Kidney (tissue), 14 donors: ENCODE data around the gene APOL5. TPM values are rescaled to one million over a fixed set of nuclear protein-coding genes. Genes with fewer than 3 reads are reported as not detected.

Experiments
- DNase-seq, 5 donors: peaks; one replicate each; pipeline ENCODE4 v3.0.0-alpha.2; 2013 to 2020
- FAIRE-seq: peaks from 2 replicates; lab custom pipeline; 2012; peaks lifted over from hg19 to GRCh38; lab: Jason Lieb, UNC
- H3K27ac ChIP-seq, 2 donors: one replicate each; pipeline ENCODE4 v1.7.0; 2013; ENCODE audit warnings: low read depth in 2 of 2, low read length in 2 of 2, inconsistent platforms in 1 of 2
- H3K27me3 ChIP-seq: one replicate; pipeline ENCODE4 v1.7.1; 2013; ENCODE audit warnings: low read length, inconsistent platforms; ENCODE audit not compliant: control insufficient read depth, insufficient read depth
- H3K36me3 ChIP-seq, 3 donors: one replicate each; pipeline versions ENCODE4 v1.7.0 to v1.7.1; 2013; ENCODE audit warnings: low read length in 3 of 3, control low read depth in 1 of 3, inconsistent platforms in 1 of 3; ENCODE audit not compliant: insufficient read depth in 3 of 3, control insufficient read depth in 2 of 3
- H3K4me1 ChIP-seq, 3 donors: one replicate each; pipeline versions ENCODE4 v1.7.0 to v1.7.1; 2013; ENCODE audit warnings: low read length in 3 of 3, inconsistent platforms in 1 of 3, low read depth in 1 of 3; ENCODE audit not compliant: control insufficient read depth in 2 of 3, insufficient read depth in 2 of 3
- H3K4me3 ChIP-seq, 3 donors: one replicate each; pipeline versions ENCODE4 v1.7.0 to v1.8.1; 2013; ENCODE audit warnings: low read length in 3 of 3, control low read depth in 1 of 3, inconsistent platforms in 1 of 3
- H3K9ac ChIP-seq, 3 donors: one replicate each; pipeline versions ENCODE4 v1.7.0 to v1.7.1; 2013; ENCODE audit warnings: low read length in 3 of 3, control low read depth in 1 of 3, inconsistent platforms in 1 of 3
- H3K9me3 ChIP-seq, 3 donors: one replicate each; pipeline versions ENCODE4 v1.7.0 to v1.7.1; 2013; ENCODE audit warnings: low read length in 3 of 3, control low read depth in 1 of 3, inconsistent platforms in 1 of 3; ENCODE audit not compliant: control insufficient read depth in 2 of 3, insufficient read depth in 1 of 3
- intact Hi-C: fragments of 100-400 bp; cut with DNase I; formaldehyde crosslinking; loops from one replicate; pipeline ENCODE4 v1.11.1; 2022
- polyA plus RNA-seq: library from polyadenylated mRNA; stranded (reverse); fragments of 350-450 nt; fragmentation: Illumina TruSeq; extraction: RNeasy Lipid Tissue Mini Kit (QIAGEN cat#74804); gene quantifications from one replicate; pipeline ENCODE4 v1.2.3, GENCODE V29; 2014; ENCODE audit warnings: low read depth, low replicate concordance; ENCODE audit not compliant: insufficient read depth
- total RNA-seq: library from RNA; stranded (reverse); fragmentation: NEBNext Ultra II Directional; extraction: Animal tissue kit (Norgen Biotek cat#: 25700); gene quantifications from one replicate; pipeline ENCODE4 v1.2.1, GENCODE V29; 2021
- TF ChIP-seq, protein P1 (sequence below): IDR thresholded peaks from 3 replicates; pipeline ENCODE4 v1.5.1; 2012; ENCODE audit warnings: mild to moderate bottlenecking, moderate library complexity, borderline replicate concordance; ENCODE audit not compliant: insufficient read depth; ENCODE audit errors: extremely low read depth
- donor health status: control.
- donor health status: control.
- donor health status: control.
- donor health status: control.
- donor health status: control.
- donor health status: DM: yes; HTN: yes; CAD: no.
- donor health status: Normal renal cell carcinoma (clear cell type).

APOL5 gene
- total and polyA plus RNA-seq, 2 donors from 2014 or later, result not detected

DNA sequence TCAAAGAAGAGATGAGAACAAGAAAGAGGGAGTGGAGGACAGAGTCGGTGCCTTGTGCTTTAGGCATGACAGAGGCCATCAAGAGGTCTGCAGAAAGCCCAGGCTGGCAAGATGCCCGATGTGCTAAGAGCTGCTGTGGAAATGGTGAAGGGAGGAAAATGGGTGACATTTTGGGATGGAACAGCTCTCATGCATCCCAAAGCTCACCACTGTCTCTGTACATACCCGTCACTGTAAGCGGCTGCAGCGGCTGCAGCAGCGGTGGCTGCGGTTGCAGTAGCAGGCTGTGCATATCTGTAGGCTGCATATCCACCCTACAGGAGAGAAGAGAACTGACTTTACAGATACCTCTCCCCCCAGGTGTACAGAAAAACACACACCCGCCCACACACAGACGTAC, 28.6 kb downstream of the APOL5 start:
- intact Hi-C loops, result no loop called here
- Histone ChIP-seq H3K36me3 (peaks cover 0 to 20% (median 4%) of the 10 kb centered on the region in 3 donors), H3K4me3 (no peak overlapping the region), H3K9me3 (no peaks in the 10 kb centered on the region), H3K27ac (no peak overlapping the region), H3K27me3 (no peaks in the 10 kb centered on the region), H3K4me1 (no peaks in the 10 kb centered on the region), H3K9ac (no peak overlapping the region)
- FAIRE-seq, result no peak
- DNase-seq, result no peak
- TF ChIP-seq, protein P1, sequence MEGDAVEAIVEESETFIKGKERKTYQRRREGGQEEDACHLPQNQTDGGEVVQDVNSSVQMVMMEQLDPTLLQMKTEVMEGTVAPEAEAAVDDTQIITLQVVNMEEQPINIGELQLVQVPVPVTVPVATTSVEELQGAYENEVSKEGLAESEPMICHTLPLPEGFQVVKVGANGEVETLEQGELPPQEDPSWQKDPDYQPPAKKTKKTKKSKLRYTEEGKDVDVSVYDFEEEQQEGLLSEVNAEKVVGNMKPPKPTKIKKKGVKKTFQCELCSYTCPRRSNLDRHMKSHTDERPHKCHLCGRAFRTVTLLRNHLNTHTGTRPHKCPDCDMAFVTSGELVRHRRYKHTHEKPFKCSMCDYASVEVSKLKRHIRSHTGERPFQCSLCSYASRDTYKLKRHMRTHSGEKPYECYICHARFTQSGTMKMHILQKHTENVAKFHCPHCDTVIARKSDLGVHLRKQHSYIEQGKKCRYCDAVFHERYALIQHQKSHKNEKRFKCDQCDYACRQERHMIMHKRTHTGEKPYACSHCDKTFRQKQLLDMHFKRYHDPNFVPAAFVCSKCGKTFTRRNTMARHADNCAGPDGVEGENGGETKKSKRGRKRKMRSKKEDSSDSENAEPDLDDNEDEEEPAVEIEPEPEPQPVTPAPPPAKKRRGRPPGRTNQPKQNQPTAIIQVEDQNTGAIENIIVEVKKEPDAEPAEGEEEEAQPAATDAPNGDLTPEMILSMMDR, result no peak

DNA sequence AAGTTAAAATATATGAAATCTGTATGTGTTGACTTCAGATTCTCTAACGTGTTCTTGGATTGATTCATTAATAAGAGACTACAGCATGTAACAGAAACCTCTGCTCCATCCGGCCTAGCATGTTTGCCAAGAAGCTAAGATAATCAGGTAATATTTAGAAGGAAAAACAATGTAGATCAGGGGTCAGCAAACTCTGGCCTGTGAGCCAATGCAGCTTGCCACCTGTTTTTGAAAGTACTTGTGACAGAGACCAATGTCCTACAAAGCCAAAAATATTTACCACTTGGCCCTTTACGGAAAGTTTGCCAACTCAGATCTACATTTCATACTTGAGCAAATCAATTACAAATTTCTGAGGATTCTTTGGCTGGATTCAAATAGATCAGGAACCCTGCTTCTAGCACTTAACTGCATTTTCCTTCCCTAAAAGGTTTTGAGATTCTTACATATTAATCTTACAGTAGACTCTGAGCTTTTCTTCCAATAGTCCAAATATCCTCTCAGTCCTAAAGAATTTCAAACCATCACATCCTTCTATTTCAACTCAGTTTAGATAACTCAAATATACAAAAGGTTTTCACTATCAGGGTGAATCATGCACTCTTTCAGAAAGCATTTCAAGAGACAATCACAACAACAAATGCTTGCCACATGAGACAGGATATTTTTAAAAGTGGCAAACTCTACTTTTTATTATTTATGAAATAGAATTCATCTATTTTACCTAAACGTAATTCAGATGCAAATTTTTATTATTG, 29.5 kb downstream of the APOL5 start:
- Histone ChIP-seq H3K9me3 (no peaks in the 10 kb centered on the region), H3K9ac (no peak overlapping the region), H3K27me3 (no peaks in the 10 kb centered on the region), H3K27ac (no peak overlapping the region), H3K4me1 (no peaks in the 10 kb centered on the region), H3K36me3 (peaks cover 0 to 20% (median 4%) of the 10 kb centered on the region in 3 donors), H3K4me3 (no peak overlapping the region)
- DNase-seq (no peak), FAIRE-seq (no peak)
- TF ChIP-seq, protein P1, result no peak
- intact Hi-C loops, result no loop called here

DNA sequence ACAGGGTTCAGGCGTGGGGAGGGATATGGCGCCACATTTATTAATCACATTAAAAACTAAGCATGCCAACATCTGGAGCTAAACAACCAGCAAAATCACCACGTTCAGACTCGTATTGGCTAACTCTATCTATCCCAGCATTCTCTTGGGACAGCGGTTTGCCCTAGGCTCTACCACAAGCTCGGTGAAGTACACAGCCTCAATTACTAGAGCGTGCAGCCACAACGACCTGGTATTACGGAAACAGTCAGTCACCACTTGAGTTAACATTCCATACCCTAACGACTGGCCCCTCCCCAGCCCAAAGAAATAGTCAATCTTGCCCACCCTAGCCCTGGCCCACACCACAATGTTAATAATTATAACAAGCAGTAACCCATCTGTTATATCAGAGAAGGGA, 32.1 kb downstream of the APOL5 start:
- DNase-seq (peak in 3 of 5 donors; percentile 69 to 76 (median 72)), FAIRE-seq (no peak)
- no peaks in the 10 kb centered on the region for H3K9me3 ChIP-seq
- no peak overlapping the region for H3K9ac ChIP-seq
- peaks cover 0 to 2% (median 0%) of the 10 kb centered on the region in 3 donors for H3K4me1 ChIP-seq
- intact Hi-C loops, result no loop called here
- TF ChIP-seq, protein P1, result no peak
- H3K36me3 ChIP-seq, result peaks cover 0 to 9% (median 4%) of the 10 kb centered on the region in 3 donors
- no peaks in the 10 kb centered on the region for H3K27me3 ChIP-seq
- no peak overlapping the region for H3K27ac ChIP-seq
- H3K4me3 ChIP-seq, result no peak overlapping the region
